DND-41 (cell line): Measurements from ENCODE around the gene SPAG16.

Experiments
- EZH2 ChIP-seq: IDR thresholded peaks from 3 replicates; pipeline ENCODE4 v1.6.1; 2012; ENCODE audit warnings: borderline replicate concordance, low read depth, mild to moderate bottlenecking, moderate library complexity, low read length, inconsistent platforms; ENCODE audit not compliant: severe bottlenecking
- TF ChIP-seq, protein P1 (sequence below): IDR thresholded peaks from 2 replicates; pipeline ENCODE4 v1.5.1; 2012; ENCODE audit warnings: borderline replicate concordance, low read length, moderate library complexity, mild to moderate bottlenecking; ENCODE audit not compliant: poor library complexity, severe bottlenecking; ENCODE audit errors: extremely low read depth

DNA sequence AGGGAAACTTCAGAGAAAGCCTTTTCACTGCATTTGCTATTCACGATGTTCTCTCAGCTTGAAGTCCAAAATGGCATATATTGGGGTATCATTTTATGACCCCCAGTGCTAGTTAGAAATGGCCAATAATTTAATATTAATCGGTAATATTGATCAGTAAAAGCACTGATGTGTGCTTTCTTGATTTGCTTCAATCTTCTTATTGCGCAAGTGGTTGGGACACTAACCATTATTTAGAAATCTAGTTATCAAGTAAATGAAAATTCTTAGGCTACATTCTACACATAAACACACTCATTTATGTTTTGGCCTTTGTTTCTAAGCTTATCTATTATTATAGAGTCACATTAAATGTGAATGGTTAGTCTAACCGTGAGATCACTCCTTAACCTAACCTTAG, 1076.9 kb downstream of the SPAG16 start:
- TF ChIP-seq, protein P1, sequence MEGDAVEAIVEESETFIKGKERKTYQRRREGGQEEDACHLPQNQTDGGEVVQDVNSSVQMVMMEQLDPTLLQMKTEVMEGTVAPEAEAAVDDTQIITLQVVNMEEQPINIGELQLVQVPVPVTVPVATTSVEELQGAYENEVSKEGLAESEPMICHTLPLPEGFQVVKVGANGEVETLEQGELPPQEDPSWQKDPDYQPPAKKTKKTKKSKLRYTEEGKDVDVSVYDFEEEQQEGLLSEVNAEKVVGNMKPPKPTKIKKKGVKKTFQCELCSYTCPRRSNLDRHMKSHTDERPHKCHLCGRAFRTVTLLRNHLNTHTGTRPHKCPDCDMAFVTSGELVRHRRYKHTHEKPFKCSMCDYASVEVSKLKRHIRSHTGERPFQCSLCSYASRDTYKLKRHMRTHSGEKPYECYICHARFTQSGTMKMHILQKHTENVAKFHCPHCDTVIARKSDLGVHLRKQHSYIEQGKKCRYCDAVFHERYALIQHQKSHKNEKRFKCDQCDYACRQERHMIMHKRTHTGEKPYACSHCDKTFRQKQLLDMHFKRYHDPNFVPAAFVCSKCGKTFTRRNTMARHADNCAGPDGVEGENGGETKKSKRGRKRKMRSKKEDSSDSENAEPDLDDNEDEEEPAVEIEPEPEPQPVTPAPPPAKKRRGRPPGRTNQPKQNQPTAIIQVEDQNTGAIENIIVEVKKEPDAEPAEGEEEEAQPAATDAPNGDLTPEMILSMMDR, result no peak
- no peak for TF ChIP-seq EZH2
